GM19035 (cell line): ENCODE data around the gene RFPL3.

Experiments used
- ATAC-seq: cut with Tn5 transposase; IDR thresholded peaks from one replicate; pipeline ENCODE4 v1.9.1; 2021; ENCODE audit not compliant: unreplicated experiment

Gene RFPL3

GRCh38 chr22:32410459-32410858 lies 52.8 kb downstream of the RFPL3 start:
- ATAC-seq: no peak
